Measurements from ENCODE around the gene DMRT3. TPM values are rescaled to one million over a fixed set of nuclear protein-coding genes. Genes with fewer than 3 reads are reported as not detected.
A peak's percentile ranks its signal among the peaks of the same experiment; 100 is the strongest.

The DMRT3 gene
- total RNA-seq, 3 donors from 2014 or later (not counting 1 experiment from before 2014, with no cell fraction given) = not detected

DNA sequence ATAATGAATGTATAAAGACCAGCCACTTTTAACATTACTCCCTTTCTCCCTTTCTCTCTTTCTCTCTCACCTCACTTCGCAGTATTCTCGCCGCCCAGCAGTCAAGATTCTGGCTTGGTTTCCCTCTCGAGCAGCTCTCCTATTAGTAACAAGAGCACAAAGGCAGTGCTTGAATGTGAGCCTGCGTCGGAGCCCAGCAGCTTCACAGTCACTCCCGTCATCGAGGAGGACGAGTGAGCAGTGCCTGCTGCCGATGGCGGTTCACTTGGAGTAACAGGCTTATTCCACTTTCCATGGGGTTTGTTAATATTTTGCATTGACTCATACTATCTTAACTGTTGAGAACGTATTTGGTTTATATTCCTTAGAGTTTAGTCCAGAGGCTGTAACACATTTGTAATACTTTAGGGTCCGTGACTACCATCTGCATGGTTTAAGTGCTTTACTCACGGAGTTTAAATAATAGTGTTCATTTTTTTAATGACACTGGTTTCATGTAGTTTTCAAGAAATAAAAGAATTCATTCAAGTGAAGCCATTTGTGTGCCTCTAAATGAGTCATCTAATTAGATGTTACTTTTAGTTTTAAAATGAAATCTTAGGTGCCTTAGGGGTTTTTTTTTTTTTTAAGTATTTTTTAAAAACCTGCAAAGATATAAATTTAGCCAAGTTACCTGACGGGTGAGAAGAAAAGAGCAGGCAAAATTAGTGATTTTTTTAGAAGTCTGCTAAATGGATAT lies 8.4 kb upstream of the DMRT3 start:
- Histone ChIP-seq H3K9me3 (ENCODE audit: control insufficient read depth, insufficient read depth, low read length) (no peaks in the 10 kb centered on the region), H3K4me1 (ENCODE audit: control insufficient read depth, insufficient read depth, low read length) (peaks cover 28% of the 10 kb centered on the region), H3K27me3 (ENCODE audit: control insufficient read depth, insufficient read depth, low read length) (peaks cover 57% of the 10 kb centered on the region), H3K36me3 (ENCODE audit: control insufficient read depth, insufficient read depth, low read length) (no peaks in the 10 kb centered on the region), H3K4me3 (ENCODE audit: low read length) (no peak overlapping the region), H3K27ac (ENCODE audit: low read length) (no peak overlapping the region)
- no peaks in the 10 kb centered on the region for H3K9me3 Mint-ChIP-seq
- H3K27ac Mint-ChIP-seq = no peak overlapping the region
- peaks cover 5 to 6% of the 10 kb centered on the region in 2 donors for H3K4me1 Mint-ChIP-seq
- DNase-seq = no peak
- 14% methylated on average over 12 of the region's 15 CpGs for WGBS (ENCODE audit: insufficient coverage)
- H3K36me3 Mint-ChIP-seq = no peaks in the 10 kb centered on the region
- TF ChIP-seq, protein P1, sequence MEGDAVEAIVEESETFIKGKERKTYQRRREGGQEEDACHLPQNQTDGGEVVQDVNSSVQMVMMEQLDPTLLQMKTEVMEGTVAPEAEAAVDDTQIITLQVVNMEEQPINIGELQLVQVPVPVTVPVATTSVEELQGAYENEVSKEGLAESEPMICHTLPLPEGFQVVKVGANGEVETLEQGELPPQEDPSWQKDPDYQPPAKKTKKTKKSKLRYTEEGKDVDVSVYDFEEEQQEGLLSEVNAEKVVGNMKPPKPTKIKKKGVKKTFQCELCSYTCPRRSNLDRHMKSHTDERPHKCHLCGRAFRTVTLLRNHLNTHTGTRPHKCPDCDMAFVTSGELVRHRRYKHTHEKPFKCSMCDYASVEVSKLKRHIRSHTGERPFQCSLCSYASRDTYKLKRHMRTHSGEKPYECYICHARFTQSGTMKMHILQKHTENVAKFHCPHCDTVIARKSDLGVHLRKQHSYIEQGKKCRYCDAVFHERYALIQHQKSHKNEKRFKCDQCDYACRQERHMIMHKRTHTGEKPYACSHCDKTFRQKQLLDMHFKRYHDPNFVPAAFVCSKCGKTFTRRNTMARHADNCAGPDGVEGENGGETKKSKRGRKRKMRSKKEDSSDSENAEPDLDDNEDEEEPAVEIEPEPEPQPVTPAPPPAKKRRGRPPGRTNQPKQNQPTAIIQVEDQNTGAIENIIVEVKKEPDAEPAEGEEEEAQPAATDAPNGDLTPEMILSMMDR (IDR thresholded peaks at IDR 0.05) = no peak
- no peak overlapping the region for H3K4me3 Mint-ChIP-seq
- no peak for ATAC-seq
- intact Hi-C loops (cut with micrococcal nuclease) = no loop called here
- peaks cover 55 to 73% of the 10 kb centered on the region in 2 donors for H3K27me3 Mint-ChIP-seq (ENCODE audit: low read depth in 2 of 2)

DNA sequence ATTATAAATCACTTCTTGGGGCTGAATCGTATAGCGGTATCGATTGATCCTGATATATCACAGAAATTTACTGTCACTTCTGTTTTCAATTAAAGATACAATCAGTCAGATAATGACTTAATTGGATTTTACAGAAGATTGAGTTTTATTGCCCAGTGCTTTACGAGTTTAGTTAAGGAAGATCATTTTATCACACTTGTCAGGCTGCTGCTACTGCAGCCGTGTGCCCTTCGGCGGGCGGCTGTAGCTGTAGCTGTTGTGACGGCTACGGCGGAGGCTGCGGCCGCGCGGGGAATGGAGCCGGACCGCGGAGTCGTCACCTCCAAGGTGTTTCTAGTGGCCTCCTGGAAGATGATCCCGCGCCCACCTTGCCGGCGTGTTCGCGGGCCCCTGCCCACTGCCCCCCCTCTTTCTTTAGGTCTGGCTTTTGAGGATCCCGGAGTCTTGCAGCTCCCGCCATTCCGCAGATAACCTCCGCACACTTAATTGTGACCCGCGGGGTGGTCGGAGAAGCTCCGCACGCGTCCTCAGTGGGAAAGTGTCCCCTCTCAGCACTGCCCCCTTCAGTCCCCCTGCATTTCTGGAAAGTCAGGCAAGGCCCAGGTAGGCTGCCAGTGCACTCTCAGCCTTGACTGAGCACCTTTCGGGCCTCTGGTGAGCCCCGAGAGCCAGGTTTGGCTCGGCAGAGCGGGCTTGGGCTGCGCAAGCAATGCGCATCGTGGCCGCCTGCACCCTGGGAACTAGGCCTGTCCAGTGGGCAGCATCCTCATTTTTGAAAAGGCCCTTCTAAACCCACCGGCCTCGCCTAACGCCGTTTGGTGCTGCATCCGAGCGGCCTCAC lies 6.9 kb upstream of the DMRT3 start:
- Histone ChIP-seq H3K36me3 (ENCODE audit: control insufficient read depth, insufficient read depth, low read length) (no peaks in the 10 kb centered on the region), H3K27ac (ENCODE audit: low read length) (no peak overlapping the region), H3K9me3 (ENCODE audit: control insufficient read depth, insufficient read depth, low read length) (no peaks in the 10 kb centered on the region), H3K27me3 (ENCODE audit: control insufficient read depth, insufficient read depth, low read length) (peaks cover 64% of the 10 kb centered on the region), H3K4me3 (ENCODE audit: low read length) (no peak overlapping the region), H3K4me1 (ENCODE audit: control insufficient read depth, insufficient read depth, low read length) (peaks cover 29% of the 10 kb centered on the region)
- H3K36me3 Mint-ChIP-seq = no peaks in the 10 kb centered on the region
- TF ChIP-seq, protein P1 (IDR thresholded peaks at IDR 0.05) = no peak
- 10% methylated on average over 46 of the region's 49 CpGs for WGBS (ENCODE audit: insufficient coverage)
- ATAC-seq = no peak
- no peak for DNase-seq
- peaks cover 5 to 6% of the 10 kb centered on the region in 2 donors for H3K4me1 Mint-ChIP-seq
- intact Hi-C loops (cut with micrococcal nuclease) = no loop called here
- no peak overlapping the region for H3K27ac Mint-ChIP-seq
- no peak overlapping the region for H3K4me3 Mint-ChIP-seq
- peaks cover 58 to 76% of the 10 kb centered on the region in 2 donors for H3K27me3 Mint-ChIP-seq (ENCODE audit: low read depth in 2 of 2)
- H3K9me3 Mint-ChIP-seq = no peaks in the 10 kb centered on the region

DNA sequence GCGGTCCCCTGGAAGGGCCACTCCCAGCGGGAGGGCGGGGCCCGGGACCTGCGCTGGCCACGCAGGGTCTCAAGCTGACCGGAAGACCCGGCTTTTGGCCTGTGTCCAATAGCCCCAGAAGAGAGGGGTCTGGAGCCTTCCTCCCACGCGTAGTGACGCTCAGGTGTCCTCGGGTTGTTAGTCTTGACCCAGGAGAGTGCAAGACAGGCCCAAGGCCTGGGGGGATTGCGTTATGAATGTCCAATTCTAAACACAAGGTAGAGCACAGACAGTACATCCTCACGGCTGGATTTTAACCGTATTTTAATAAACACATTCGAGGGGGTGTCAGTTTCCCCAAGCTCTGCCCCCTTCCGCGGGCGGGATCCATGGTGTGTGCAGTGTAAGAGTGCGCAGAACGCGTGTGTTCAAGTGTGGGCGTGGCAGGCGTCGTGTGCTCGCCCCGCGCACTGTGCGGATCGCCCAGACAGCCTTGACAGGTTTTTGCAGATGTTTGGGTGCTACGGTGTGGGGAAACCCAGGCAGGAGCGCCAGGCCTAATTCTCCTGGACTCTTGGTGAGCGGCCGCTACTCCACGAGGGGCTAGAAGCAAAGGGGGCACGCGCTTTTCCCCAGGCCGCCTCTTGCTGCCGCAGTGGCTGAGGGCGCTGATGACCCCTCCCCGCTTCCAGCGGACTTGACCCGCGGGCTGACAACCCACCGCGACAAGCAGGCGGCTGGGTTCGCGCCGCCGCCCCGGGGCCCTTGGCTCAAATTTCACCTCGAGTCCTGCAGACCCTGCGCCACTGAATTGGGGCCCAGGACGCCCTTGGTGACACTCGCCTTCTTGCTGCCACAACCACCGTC lies 6.1 kb upstream of the DMRT3 start:
- Mint-ChIP-seq H3K4me1 (peaks cover 5 to 6% of the 10 kb centered on the region in 2 donors), H3K4me3 (peak overlapping the region; percentile 42), H3K27me3 (ENCODE audit: low read depth in 2 of 2) (peaks cover 56 to 76% of the 10 kb centered on the region in 2 donors), H3K27ac (no peak overlapping the region), H3K9me3 (no peaks in the 10 kb centered on the region), H3K36me3 (no peaks in the 10 kb centered on the region)
- WGBS (ENCODE audit: insufficient coverage) = 12% methylated on average over 57 of the region's 57 CpGs
- intact Hi-C loops (cut with micrococcal nuclease) = no loop called here
- no peak overlapping the region for H3K4me3 ChIP-seq (ENCODE audit: low read length)
- H3K27me3 ChIP-seq (ENCODE audit: control insufficient read depth, insufficient read depth, low read length) = peaks cover 67% of the 10 kb centered on the region
- no peaks in the 10 kb centered on the region for H3K9me3 ChIP-seq (ENCODE audit: control insufficient read depth, insufficient read depth, low read length)
- TF ChIP-seq, protein P1 (IDR thresholded peaks at IDR 0.05) = no peak
- H3K4me1 ChIP-seq (ENCODE audit: control insufficient read depth, insufficient read depth, low read length) = peaks cover 29% of the 10 kb centered on the region
- ATAC-seq (no peak), DNase-seq (no peak)
- H3K27ac ChIP-seq (ENCODE audit: low read length) = no peak overlapping the region
- H3K36me3 ChIP-seq (ENCODE audit: control insufficient read depth, insufficient read depth, low read length) = no peaks in the 10 kb centered on the region
